GM18511 (cell line): ENCODE results near the gene CLIC3.

Experiments used
- ATAC-seq: cut with Tn5 transposase; IDR thresholded peaks from one replicate; pipeline ENCODE4 v1.9.1; 2021; ENCODE audit warnings: mild to moderate bottlenecking, moderate library complexity; ENCODE audit not compliant: unreplicated experiment

CLIC3 gene

DNA sequence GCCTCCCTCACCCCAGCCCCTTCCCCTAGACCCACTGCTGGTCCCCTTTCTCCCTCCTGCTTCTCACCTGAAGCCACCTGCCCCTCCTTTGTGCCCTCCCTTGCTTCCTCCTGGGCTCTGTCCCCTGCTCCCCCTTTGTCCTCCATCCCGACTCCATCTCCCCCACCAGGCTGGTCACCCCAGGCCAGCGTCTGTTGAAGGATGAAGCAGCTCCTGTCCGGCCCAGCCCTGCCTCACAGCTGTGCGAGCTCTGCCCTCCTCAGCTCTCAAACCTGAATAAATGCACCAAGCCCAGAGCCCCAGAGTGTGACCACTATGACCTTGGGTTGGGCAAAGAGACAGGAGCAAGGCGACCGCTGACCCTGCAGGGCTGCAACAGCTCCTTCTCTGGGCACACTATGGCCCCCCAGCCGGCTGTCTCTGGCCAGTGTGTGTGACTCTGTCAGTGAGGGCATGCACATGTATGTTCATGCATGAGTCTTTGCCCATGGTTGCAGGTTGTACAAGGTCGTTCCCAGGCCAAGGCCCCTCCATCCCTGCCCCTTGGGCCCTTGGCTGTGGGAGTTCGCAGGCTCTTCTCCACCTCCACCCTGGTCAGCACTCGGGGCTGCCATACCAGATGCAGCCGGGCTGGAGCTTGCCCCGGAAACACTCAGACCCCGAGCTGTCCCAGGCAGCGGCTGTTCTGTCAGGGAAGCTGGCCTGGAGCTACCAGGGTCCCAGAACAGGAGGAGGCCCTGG lies 41.0 kb downstream of the CLIC3 start:
- no peak for ATAC-seq

DNA sequence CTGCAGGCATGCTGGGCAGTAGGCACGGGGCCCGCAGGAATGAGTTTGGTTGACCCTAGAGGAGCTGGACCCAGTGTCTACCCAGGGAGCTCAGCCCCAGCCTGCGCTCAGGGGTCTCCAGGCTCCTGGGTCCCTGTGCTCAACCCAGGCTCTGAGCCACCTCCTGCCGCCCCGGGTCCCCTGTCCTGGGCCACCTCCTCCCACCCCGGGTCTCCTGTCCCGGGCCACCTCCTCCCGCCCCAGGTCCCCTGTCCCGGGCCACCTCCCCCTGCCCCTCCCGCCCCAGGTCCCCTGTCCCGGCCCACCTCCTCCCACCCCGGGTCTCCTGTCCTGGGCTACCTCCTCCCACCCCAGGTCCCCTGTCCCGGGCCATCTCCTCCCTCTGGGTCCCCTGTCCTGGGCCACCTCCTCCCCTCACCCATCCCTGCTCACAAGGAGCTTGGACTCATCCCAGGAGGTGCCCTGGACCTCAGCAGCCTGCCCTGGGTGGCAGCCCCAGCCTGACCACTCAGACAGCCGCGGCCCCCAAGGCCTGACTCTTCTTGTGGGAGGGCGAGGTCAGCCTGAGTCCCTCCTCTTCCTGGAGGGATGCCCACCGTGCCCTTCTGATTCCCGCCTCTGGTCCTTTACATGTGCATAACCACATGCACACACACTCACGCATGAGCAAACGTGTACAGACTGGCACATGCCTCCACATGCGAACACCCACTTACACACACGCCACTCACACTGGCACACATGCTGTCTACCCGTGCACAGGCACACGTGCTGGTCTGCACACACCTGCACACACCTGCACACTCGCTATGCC lies 41.9 kb downstream of the CLIC3 start:
- ATAC-seq = no peak

DNA sequence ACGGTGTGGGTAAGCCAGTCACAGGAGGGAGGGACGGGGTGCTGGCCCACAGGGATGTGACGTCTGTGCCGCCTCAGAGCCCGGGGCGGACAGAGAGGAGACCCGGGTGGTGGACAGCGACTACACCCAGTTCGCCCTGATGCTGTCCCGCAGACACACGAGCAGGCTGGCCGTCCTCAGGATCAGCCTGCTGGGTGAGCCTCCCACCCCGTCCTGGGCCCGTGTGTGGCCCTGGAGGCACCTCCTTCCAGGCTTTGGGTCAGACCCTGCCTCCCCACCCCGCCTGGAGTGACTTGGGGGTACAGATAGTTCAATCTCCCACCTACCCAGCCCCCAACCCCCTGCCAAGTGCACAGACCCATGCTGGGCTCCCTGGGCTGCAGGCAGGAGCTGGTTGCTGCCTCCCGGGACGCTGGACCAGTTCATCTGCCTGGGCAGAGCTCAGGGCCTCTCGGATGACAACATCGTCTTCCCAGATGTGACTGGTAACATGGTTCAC lies 42.5 kb downstream of the CLIC3 start:
- no peak for ATAC-seq

DNA sequence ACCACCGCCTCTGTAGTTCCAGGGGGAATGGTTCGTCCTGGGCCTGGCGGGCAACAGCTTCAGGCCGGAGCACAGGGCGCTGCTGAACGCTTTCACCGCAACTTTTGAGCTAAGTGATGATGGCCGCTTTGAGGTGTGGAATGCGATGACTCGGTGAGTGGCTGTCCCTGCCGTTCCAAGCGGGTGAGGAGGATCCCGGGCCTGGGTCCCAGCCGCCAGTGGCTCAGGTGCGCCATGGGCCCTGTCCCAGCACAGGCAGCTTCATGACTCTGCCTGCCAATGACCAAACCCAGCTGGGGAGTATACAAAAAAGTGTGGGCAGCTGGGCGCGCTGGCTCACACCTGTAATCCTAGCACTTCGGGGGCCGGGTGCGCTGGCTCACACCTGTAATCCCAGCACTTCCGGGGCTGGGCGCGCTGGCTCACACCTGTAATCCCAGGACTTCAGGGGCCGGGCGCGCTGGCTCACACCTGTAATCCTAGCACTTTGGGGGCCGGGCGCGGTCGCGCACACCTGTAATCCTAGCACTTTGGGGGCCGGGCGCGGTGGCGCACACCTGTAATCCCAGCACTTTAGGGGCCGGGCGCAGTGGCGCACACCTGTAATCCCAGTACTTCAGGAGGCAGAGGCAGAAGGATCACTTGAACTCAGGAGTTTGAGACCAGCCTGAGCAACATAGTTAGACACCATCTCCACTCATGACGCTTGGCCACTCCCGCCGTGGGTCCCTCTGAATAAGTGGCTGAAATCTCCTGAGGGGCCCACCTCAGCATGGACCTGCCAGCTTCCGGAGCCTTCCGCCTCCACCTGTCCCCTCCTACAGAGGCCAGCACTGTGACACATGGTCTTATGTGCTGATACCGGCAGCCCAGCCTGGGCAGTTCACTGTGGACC lies 43.2 kb downstream of the CLIC3 start:
- no peak for ATAC-seq

DNA sequence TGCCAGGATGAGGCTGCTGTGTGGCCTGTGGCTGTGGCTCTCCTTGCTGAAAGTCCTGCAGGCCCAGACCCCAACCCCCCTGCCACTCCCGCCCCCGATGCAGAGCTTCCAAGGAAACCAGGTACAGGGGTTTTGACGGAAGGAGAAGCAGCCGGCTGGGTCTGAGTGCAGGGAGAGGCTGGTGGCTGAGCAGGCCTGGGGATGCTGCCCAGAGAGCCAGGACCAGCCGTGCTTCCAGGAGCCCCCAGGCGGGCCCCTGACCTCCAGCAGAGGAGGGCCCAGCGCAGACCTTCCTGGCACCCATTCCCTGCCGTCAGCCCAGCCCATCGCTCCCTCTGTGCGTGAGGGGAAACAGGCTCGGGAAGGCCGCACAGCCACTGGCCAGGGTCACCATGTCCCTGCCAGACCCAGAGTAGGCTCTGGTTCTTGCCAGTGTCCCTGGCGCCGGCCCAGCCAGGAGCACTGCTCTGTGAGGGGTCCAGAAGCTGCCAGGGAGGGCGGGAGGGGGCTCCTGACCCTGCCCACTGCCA lies 44.0 kb downstream of the CLIC3 start:
- no peak for ATAC-seq

DNA sequence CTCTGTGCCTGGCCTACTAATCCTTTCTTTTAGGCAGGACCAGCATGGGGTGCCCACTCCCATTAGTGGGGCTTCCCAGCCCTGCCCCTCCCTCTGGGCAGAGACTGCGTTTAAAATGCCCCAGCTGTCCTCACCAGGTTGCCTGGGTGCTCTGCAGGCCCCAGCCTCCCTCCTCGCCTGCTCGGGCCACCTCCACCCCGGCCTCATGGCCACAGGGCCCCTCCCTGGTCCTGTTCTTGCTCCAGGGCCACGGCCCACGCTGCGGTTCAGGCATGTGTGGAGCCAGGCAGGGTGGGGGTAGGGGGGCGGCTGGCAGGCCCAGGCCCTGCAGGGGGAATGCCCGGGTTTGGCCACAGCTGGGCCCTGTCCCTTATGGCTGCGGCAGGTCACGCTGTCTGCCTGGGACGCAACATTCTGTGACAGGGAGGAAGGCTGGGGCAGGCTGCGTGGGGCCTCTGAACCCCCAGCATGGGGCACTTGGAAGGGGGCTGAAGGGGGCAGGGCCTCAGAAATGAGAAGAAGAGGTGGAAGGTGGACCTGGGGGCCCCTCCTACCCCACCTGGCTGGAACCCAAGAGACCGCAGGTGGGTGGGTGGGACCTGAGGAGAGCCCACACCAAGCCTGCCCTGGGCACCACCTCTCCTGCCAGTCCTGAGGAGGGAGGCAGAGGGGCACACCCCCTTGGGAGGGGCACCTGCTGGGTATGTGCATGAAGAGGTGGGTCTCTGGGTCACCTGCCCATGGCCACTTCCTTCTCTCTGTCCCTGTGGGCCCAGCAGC lies 44.6 kb downstream of the CLIC3 start, which contains the start of gene LCN12:
Gene LCN12 (plus strand): TSS at position 733 of the 780 bp plus-strand sequence. CDS start 55 bp downstream, outside the sequence.
- no peak for ATAC-seq

DNA sequence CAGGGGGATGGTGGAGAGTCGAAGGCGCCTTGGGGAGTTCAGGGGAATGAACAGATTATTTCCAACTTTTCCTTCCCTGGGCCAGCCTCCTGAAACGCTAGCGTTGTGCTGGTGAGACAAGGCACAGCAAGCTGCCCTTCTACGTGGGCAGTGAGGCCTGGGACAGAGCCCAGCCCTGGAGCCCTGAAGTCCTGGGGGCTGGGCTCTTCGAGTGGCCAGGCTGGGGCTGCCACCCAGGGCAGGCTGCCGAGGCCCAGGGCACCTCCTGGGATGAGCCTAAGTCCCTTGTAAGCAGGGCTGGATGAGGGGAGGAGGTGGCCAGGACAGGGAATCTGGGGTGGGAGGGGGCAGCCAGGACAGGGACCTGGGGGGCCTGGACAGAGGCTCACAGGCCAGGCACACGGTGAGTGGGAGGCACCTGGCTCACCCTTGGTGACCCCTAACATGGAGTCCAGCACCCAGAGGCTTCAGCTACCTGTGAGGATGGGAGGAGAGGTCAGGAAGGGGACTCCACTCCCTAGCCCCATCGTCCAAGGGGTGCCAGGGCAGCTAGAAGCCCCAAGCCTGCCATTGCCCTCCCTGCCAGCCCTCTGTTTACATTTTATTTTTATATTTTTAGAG lies 45.6 kb downstream of the CLIC3 start:
- ATAC-seq = no peak

DNA sequence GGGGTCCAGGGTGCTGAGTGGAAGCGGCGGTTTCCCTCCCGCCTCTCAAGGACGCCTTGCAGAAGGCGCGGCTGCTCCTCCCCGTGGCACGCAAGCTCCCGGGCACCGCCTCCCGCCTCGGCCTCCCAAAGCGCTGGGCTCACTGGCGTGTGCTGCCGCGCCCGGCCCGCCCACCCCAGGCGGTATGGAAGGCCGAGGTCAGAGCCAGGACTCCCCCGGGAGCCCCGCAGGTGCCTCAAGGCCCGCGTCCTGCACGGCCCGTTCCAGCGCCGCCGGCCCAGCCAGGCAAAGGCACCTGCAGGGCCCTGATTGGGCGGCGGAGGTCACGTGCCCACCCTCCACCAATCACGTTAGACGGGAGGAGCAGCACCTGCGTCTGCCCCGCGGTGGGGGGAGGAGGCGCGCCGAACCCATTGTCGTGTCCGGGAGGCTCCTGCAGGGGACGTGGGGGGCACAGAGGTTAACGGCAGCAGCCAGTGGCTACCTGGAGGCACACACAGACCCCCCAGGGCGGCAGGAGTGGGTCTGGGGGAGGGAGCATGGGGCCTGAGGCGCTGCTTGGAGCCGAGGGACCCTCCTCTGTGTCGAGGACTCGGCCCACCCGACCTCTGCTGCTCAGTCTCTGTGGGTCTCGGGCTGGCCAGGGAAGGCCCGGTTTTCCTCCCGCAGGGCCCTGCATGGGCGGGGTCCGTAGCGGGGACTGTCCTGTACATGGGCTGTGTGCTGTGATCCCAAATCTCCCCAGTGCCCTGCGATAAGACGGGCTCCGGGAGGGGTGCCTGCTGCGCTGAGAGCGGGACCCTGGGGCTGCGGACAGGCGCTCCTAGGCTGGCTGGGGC lies 46.3 kb downstream of the CLIC3 start:
- ATAC-seq = peak; percentile 87

DNA sequence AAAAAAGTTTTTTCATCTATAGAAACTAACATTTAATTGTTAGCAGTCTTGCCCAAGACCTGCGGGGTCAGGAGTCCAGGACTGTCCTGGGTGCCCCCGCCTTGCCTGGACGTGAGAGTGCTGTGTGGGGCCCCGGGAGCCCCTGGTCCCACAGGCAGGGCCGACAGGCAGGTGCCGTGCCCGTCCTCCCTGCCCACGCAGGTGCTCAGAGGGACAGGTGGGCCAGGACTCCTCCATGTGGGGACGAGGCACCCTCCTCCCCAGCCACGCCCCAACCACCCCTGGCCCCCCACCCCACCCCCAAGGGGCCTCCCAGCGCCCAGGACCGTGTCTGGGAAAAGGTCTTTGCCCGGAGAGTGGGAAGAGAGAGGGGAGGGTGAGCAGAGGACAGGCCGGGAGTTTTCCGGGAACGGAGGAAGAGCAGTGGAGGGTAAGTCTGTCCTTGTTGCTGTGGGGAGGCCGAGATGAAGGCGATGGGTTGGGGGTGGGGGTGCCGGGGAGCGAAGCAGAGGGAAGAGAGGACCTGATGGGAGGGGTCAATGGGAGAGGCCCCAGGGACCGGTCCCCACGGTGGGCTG lies 47.0 kb downstream of the CLIC3 start:
- ATAC-seq = peak; percentile 10

DNA sequence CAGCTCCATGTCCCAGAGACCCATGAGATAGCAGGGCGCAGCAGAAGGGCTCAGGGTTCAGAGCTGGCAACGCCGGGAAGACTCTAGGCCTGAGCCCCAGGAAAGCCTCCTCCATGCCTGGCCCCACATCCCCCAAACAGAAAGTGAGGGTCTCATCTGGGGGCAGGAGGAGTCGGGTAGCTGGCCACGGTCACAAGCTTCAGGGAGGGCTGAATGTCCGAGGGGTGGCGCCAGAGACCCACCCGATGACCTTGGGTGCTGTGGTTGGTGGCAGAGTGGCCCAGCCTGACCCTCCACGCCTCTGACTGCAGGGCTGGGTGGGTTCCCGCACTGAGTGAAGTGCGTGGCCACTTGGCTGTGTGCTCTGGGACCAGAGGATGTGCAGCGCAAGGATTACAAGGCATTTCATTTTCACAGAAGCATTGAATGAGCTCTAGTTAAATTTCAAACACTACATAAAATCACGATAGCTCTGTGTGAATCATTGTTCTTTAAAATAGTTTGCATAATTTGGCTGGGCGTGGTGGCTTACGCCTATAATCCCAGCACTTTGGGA lies 48.3 kb downstream of the CLIC3 start:
- no peak for ATAC-seq

DNA sequence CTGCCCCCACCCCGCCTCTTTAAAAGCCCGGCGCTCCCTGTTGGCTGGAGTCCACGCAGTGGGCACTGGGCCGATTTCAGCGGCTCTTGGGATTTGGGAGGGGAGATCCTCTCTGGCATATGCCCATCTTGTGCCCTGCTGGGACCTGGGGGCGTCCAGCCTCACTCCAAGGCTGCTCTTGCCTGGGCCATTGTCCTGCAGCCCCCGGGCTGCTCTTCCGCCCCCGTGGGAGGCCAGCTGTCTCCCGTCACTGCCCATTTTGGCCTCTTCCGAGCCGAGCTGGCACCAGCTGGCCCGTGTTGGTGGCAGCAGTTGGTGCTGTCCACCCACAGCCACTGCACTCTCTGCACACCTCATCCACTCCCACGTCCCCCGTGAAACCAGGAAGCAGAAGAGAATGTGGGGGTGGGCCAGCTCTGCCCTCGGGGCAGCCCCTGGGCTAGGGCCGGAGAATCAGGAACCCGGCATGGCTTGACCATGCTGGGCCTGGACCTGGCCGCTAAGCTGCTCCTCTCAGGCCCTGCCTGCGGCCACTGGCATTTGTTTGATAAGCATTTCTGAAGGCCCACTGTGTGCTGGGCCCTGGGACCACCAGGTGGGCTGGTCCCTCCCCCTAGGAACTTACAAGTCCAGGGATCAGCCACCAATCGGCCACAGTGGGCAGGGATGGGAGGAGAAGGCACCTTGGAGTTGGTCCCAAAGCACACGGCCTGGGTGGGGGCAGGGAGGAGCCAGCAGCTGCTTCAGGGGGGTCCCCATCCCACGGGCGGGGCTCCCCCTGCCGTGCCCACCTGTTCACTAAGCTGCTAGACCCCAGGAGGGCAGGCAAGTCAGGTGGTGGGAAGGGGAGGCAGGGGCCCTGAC lies 49.1 kb downstream of the CLIC3 start:
- ATAC-seq = no peak

DNA sequence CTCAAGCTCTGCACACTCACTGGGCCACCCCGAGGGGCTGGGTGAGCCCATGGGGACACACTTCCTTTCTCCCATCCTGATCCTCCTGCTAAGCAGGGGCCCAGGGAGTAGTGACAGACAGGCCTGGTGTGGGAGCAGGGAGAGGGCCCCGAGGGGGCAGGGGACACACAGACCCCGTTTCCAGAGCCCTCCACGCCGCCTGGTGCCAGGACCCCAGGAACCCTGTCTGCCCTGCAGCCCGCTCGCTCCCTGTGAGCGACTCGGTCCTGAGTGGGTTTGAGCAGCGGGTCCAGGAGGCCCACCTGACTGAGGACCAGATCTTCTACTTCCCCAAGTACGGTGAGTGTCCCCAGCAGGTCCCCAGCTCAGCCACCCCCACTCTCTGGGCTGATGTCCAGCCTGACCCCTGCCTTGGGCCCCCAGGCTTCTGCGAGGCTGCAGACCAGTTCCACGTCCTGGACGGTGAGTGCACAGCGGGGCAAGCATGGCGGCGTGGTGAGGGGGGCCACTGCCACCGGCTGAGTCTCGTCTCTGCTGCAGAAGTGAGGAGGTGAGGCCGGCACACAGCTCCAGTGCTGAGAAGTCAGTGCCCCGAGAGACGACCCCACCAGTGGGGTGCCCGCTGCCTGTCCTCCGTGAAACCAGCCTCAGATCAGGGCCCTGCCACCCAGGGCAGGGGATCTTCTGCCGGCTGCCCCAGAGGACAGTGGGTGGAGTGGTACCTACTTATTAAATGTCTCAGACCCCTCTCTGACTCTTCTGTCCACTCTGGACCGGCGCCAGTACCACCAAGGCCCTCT lies 49.9 kb downstream of the CLIC3 start:
- no peak for ATAC-seq

DNA sequence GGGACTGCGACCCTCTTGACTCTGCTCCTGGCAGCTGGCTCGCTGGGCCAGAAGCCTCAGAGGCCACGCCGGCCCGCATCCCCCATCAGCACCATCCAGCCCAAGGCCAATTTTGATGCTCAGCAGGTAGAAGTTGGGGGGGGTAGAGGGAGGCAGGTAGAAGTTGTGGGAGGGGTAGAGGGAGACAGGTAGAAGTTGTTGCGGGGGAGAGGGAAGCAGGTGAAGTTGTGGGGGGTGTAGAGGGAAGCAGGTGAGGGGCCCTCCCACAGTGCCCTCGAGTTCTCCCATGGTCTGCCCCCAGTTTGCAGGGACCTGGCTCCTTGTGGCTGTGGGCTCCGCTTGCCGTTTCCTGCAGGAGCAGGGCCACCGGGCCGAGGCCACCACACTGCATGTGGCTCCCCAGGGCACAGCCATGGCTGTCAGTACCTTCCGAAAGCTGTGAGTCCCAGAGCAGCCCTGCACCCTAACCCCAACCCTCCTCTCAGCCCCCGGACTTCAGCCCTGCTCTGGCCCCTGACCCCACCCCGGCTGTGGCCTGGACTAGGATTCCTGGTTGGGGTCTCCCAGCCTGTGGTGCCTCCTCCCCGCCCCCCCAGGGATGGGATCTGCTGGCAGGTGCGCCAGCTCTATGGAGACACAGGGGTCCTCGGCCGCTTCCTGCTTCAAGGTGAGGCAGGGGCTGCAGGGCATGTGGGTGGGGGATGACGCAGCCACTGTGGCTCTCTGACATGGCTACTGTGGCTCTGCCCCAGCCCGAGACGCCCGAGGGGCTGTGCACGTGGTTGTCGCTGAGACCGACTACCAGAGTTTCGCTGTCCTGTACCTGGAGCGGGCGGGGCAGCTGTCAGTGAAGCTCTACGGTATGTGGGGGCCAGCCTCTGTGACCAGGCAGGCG lies 50.8 kb downstream of the CLIC3 start:
- no peak for ATAC-seq
